Bronchial epithelial cell (primary cell): ENCODE data around the gene STAM. TPM values are rescaled to one million over a fixed set of nuclear protein-coding genes. Genes with fewer than 3 reads are reported as not detected.

ENCODE experiments used
- DNase-seq: peaks from one replicate; pipeline ENCODE4 v3.0.0-alpha.2; 2010; ENCODE audit warnings: low read depth
- FAIRE-seq: peaks from 2 replicates; lab custom pipeline; 2011; peaks lifted over from hg19 to GRCh38; lab: Jason Lieb, UNC
- H3K27me3 ChIP-seq: 2 replicates; pipeline ENCODE4 v1.5.1; 2011; ENCODE audit warnings: low read length; ENCODE audit not compliant: control insufficient read depth, insufficient read depth
- H3K36me3 ChIP-seq: 2 replicates; pipeline ENCODE4 v1.5.1; 2011; ENCODE audit warnings: low read length; ENCODE audit not compliant: control insufficient read depth, insufficient read depth
- H3K4me3 ChIP-seq: 2 replicates; pipeline ENCODE4 v1.5.1; 2011; ENCODE audit warnings: mild to moderate bottlenecking, low read depth, low read length, control low read depth
- CTCF ChIP-seq: IDR thresholded peaks from 2 replicates; pipeline ENCODE4 v1.5.1; 2011; ENCODE audit warnings: mild to moderate bottlenecking, moderate library complexity, low read length, control low read depth, inconsistent platforms; ENCODE audit not compliant: insufficient read depth, severe bottlenecking
- total RNA-seq: library from RNA; depleted of rRNA; stranded (reverse); fragments of >200 nt; gene quantifications from 2 replicates; pipeline ENCODE4 v1.2.1, GENCODE V29; 2014

The STAM gene
- total RNA-seq, 1 donor from 2014 or later: 21.9 TPM

GRCh38 chr10:17643339-17643754 is 604 bp upstream of the STAM start:
- FAIRE-seq (no peak), DNase-seq (peak; percentile 90)
- no peaks in the 10 kb centered on the region for H3K27me3 ChIP-seq
- peak overlapping the region; percentile 96 for H3K4me3 ChIP-seq
- no peak for TF ChIP-seq CTCF
- no peaks in the 10 kb centered on the region for H3K36me3 ChIP-seq

- H3K36me3 ChIP-seq: no peaks in the 10 kb centered on the region
- H3K4me3 ChIP-seq: peak overlapping the region; percentile 96
- TF ChIP-seq CTCF: no peak
- no peaks in the 10 kb centered on the region for H3K27me3 ChIP-seq
- DNase-seq (peak; percentile 24), FAIRE-seq (no peak)
These were observed 563 bp downstream of the STAM start for GRCh38 chr10:17644485-17644943.

- Histone ChIP-seq H3K36me3 (no peaks in the 10 kb centered on the region), H3K4me3 (peak overlapping the region; percentile 96), H3K27me3 (no peaks in the 10 kb centered on the region)
- FAIRE-seq (peak; percentile 52), DNase-seq (peak; percentile 94)
- TF ChIP-seq CTCF: no peak
These were observed 1.8 kb downstream of the STAM start for GRCh38 chr10:17645621-17646345.

GRCh38 chr10:17647326-17647725 is 3.4 kb downstream of the STAM start:
- DNase-seq (no peak), FAIRE-seq (no peak)
- TF ChIP-seq CTCF: no peak

GRCh38 chr10:17648243-17649035 is 4.5 kb downstream of the STAM start:
- no peak for FAIRE-seq
- peaks cover 2% of the 10 kb centered on the region for H3K36me3 ChIP-seq
- TF ChIP-seq CTCF: no peak
- H3K27me3 ChIP-seq: no peaks in the 10 kb centered on the region
- DNase-seq: no peak
- H3K4me3 ChIP-seq: no peak overlapping the region

More at GRCh38 chr10:17647326-17647725, 3.4 kb downstream of the STAM start:
- Histone ChIP-seq H3K27me3 (no peaks in the 10 kb centered on the region), H3K4me3 (no peak overlapping the region), H3K36me3 (no peaks in the 10 kb centered on the region)
